HG03469 (cell line): ENCODE results near the gene SLC7A9.

ENCODE experiments used
- ATAC-seq: cut with Tn5 transposase; IDR thresholded peaks from one replicate; pipeline ENCODE4 v1.9.1; 2021; ENCODE audit warnings: mild to moderate bottlenecking, moderate library complexity, moderate number of reproducible peaks; ENCODE audit not compliant: unreplicated experiment

The SLC7A9 gene

GRCh38 chr19:32828643-32829344 is 40.8 kb downstream of the SLC7A9 start:
- no peak for ATAC-seq

GRCh38 chr19:32828139-32828538 is 41.4 kb downstream of the SLC7A9 start:
- ATAC-seq, result no peak

- ATAC-seq, result no peak
These were observed 44.5 kb downstream of the SLC7A9 start for GRCh38 chr19:32824916-32825608.

- no peak for ATAC-seq
These were observed 45.3 kb downstream of the SLC7A9 start for GRCh38 chr19:32824191-32824751.

GRCh38 chr19:32823747-32824102 is 45.8 kb downstream of the SLC7A9 start:
- no peak for ATAC-seq

GRCh38 chr19:32822916-32823746 is 46.4 kb downstream of the SLC7A9 start:
- ATAC-seq, result no peak

- no peak for ATAC-seq
These were observed 49.9 kb downstream of the SLC7A9 start for GRCh38 chr19:32819419-32820400.

GRCh38 chr19:32818536-32818935 is 51.0 kb downstream of the SLC7A9 start:
- no peak for ATAC-seq

- no peak for ATAC-seq
These were observed 51.7 kb downstream of the SLC7A9 start for GRCh38 chr19:32817569-32818476.

- ATAC-seq, result no peak
These were observed 52.9 kb downstream of the SLC7A9 start for GRCh38 chr19:32816555-32817099.

GRCh38 chr19:32814624-32815023 is 54.9 kb downstream of the SLC7A9 start:
- no peak for ATAC-seq

GRCh38 chr19:32813862-32814425 is 55.6 kb downstream of the SLC7A9 start:
- no peak for ATAC-seq

- ATAC-seq, result no peak
These were observed 57.0 kb downstream of the SLC7A9 start for GRCh38 chr19:32812571-32812970.

- no peak for ATAC-seq
These were observed 57.5 kb downstream of the SLC7A9 start for GRCh38 chr19:32812036-32812435.

- no peak for ATAC-seq
These were observed 58.4 kb downstream of the SLC7A9 start for GRCh38 chr19:32811151-32811550.

GRCh38 chr19:32810452-32810851 is 59.1 kb downstream of the SLC7A9 start:
- ATAC-seq, result no peak

GRCh38 chr19:32809754-32810153 is 59.8 kb downstream of the SLC7A9 start:
- ATAC-seq, result no peak

GRCh38 chr19:32809254-32809653 is 60.3 kb downstream of the SLC7A9 start:
- no peak for ATAC-seq

- ATAC-seq, result no peak
These were observed 61.3 kb downstream of the SLC7A9 start for GRCh38 chr19:32808236-32808635.
